Skeletal muscle tissue (tissue), 4 donors: Measurements from ENCODE around the gene PLOD3. TPM values are rescaled to one million over a fixed set of nuclear protein-coding genes. Genes with fewer than 3 reads are reported as not detected.

Source experiments
- H3K27ac ChIP-seq: one replicate; pipeline ENCODE4 v1.7.0; 2013; ENCODE audit warnings: mild to moderate bottlenecking, low read depth, low read length, inconsistent platforms
- H3K27me3 ChIP-seq, 3 donors: one replicate each; pipeline ENCODE4 v1.7.0; 2013; ENCODE audit warnings: low read length in 3 of 3; ENCODE audit not compliant: control insufficient read depth in 3 of 3, insufficient read depth in 3 of 3
- H3K36me3 ChIP-seq, 3 donors: one replicate each; pipeline ENCODE4 v1.7.0; 2013; ENCODE audit warnings: low read length in 3 of 3; ENCODE audit not compliant: control insufficient read depth in 3 of 3, insufficient read depth in 3 of 3
- H3K4me1 ChIP-seq, 3 donors: one replicate each; pipeline ENCODE4 v1.7.0; 2013; ENCODE audit warnings: low read length in 3 of 3, mild to moderate bottlenecking in 3 of 3; ENCODE audit not compliant: control insufficient read depth in 3 of 3, insufficient read depth in 3 of 3
- H3K4me3 ChIP-seq, 3 donors: one replicate each; pipeline ENCODE4 v1.7.0; 2013; ENCODE audit warnings: low read length in 3 of 3
- H3K9ac ChIP-seq, 3 donors: one replicate each; pipeline ENCODE4 v1.7.0; 2013; ENCODE audit warnings: low read length in 3 of 3, mild to moderate bottlenecking in 3 of 3, moderate library complexity in 2 of 3, low read depth in 1 of 3
- H3K9me3 ChIP-seq, 3 donors: one replicate each; pipeline ENCODE4 v1.7.0; 2013; ENCODE audit warnings: low read length in 3 of 3; ENCODE audit not compliant: control insufficient read depth in 3 of 3
- total RNA-seq: library from RNA; depleted of rRNA; stranded (reverse); fragments of >200 nt; gene quantifications from one replicate; pipeline ENCODE4 v1.2.3, GENCODE V29; 2014
- donor health status: Osteomylitis.

PLOD3 gene
- total RNA-seq, 1 donor from 2014 or later: 20.9 TPM

DNA sequence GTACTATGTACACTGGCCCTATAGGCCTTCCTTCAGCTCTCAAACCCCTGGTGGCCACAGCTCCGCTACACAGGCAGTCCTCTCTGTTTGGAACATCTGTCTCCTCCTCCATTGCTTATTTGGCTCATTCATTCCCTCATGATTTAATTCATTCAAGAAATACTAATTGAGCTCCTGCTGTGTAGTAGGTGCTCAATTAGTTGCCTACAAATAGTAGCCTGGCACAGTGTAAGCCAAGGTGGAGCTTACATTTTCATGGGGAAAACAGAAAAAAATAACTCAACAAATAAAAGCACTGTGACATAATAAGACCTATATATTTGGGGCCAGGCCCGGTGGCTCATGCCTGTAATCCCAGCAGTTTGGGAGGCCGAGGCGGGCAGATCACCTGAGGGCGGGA lies 30.9 kb upstream of the PLOD3 start:
- Histone ChIP-seq H3K27me3 (no peaks in the 10 kb centered on the region), H3K9me3 (no peaks in the 10 kb centered on the region), H3K4me3 (no peak overlapping the region), H3K9ac (no peak overlapping the region), H3K27ac (no peak overlapping the region), H3K4me1 (peaks cover 25 to 41% (median 39%) of the 10 kb centered on the region in 3 donors), H3K36me3 (peaks cover 0 to 9% (median 5%) of the 10 kb centered on the region in 3 donors)

DNA sequence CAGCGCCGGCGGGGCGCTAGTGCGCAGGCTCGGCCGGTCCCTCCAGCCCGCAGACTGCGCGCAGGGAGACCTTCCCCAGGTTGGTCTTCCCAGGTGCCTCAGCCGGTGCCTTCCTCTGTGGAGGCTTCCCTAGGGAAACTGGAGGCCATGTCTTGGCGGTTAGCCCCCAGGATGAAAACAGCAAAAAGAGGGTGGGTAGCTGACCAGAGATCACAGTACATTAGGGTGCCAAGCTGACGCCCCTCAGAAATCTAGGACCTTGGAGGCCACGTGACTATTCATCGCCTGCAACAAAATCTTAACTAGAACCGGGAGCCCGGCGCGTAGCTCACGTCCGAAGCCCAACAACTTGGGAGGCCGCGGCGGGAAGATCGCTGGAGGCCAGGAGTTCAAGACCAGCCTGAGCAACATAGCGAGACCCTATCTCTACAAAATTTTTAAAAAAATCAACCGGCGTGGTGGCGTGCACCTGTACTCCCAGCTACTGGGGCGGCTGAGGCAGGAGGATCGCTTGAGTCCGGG lies 27.8 kb upstream of the PLOD3 start:
- Histone ChIP-seq H3K27ac (peak overlapping the region; percentile 96), H3K27me3 (no peaks in the 10 kb centered on the region), H3K4me1 (peaks cover 33 to 51% (median 38%) of the 10 kb centered on the region in 3 donors), H3K36me3 (peaks cover 12 to 18% (median 14%) of the 10 kb centered on the region in 3 donors), H3K4me3 (peak overlapping the region; percentile 82 to 100 (median 99)), H3K9me3 (no peaks in the 10 kb centered on the region), H3K9ac (peak overlapping the region; percentile 86 to 100 (median 99))

DNA sequence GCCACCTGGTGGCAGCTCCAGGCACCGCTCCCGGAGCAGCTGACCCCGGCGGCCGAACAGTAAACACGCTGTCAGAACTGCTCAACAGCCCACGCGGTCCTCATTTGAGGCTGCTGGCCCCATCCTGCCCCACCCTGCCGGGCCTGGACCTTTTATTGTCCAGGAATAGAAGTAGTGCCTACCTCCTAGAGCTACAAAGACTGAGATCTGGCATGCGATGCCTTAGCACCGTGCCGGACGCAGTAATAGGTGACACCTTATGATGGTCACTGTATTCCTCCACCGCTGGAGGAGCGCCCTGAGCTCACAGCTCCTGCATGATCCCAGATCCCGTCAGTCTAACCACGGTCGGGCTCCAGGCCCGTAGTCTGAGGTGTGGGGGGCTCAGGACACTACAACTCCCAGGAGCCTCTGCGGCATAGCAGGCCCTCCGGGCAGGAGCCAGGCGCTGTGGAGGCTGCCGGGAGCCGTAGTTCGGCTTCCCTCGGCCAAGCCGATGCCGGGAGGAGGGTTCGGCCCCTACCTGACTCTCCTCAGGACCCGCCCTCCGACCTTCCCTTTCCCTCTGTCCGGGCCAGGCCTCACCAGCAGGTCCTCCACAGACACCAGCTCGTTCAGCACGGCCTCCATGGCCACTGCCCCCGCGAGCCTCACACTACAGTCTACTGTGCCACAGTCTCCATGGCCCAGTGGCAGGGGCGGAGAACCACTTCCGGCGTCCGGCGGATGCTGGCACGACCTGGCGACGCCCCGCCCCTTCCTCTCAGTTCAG lies 27.2 kb upstream of the PLOD3 start, which contains the start of gene FIS1:
Gene FIS1 (minus strand): TSS at position 707 of the 772 bp plus-strand sequence. CDS start 77 bp downstream, at position 630.
- Histone ChIP-seq H3K27me3 (no peaks in the 10 kb centered on the region), H3K4me1 (peaks cover 40 to 54% (median 41%) of the 10 kb centered on the region in 3 donors), H3K27ac (peak within 1 kb of the TSS; percentile 96), H3K4me3 (peak within 1 kb of the TSS; percentile 82 to 100 (median 99)), H3K36me3 (peaks cover 18 to 24% (median 19%) of the 10 kb centered on the region in 3 donors), H3K9ac (peak within 1 kb of the TSS; percentile 86 to 100 (median 99)), H3K9me3 (no peaks in the 10 kb centered on the region)

DNA sequence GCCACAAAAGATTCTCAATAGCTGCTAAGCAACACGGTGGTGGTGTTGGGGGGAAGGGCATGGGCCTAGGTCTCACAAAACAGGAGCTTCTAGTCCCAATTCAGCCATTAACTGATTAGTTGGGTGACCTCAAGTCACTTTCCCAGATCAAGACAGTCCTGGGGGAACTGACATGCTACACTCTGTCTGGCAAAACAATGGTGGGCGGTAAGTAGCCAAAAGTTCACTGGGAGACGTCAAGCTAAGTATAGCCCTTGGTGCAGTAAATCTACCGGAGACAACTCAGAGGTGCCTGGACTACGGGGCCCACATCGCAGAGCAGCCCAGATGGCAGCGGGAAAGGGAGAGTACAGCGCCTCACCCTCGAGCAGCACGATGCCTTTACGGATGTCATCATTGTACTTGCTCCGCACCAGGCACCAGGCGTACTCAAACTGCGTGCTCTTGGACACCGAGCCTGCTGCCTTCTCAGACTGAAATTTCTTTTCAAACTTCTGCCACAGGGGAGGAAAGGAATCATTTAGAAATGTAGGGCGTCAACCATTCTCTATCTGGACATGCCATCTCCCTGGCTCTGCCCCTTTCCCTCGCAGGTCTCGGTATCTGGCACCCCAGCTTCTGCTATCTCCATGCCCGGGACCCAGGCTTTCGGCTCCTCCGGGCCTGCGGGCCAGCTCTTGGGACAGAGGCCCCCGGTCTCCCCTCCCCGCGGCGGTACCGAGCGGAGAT lies 26.4 kb upstream of the PLOD3 start:
- no peaks in the 10 kb centered on the region for H3K9me3 ChIP-seq
- H3K27me3 ChIP-seq: no peaks in the 10 kb centered on the region
- H3K27ac ChIP-seq: peak overlapping the region; percentile 96
- peak overlapping the region; percentile 86 to 100 (median 99) for H3K9ac ChIP-seq
- H3K36me3 ChIP-seq: peaks cover 22 to 26% (median 24%) of the 10 kb centered on the region in 3 donors
- peak overlapping the region; percentile 82 to 100 (median 99) for H3K4me3 ChIP-seq
- peaks cover 45 to 60% (median 47%) of the 10 kb centered on the region in 3 donors for H3K4me1 ChIP-seq

DNA sequence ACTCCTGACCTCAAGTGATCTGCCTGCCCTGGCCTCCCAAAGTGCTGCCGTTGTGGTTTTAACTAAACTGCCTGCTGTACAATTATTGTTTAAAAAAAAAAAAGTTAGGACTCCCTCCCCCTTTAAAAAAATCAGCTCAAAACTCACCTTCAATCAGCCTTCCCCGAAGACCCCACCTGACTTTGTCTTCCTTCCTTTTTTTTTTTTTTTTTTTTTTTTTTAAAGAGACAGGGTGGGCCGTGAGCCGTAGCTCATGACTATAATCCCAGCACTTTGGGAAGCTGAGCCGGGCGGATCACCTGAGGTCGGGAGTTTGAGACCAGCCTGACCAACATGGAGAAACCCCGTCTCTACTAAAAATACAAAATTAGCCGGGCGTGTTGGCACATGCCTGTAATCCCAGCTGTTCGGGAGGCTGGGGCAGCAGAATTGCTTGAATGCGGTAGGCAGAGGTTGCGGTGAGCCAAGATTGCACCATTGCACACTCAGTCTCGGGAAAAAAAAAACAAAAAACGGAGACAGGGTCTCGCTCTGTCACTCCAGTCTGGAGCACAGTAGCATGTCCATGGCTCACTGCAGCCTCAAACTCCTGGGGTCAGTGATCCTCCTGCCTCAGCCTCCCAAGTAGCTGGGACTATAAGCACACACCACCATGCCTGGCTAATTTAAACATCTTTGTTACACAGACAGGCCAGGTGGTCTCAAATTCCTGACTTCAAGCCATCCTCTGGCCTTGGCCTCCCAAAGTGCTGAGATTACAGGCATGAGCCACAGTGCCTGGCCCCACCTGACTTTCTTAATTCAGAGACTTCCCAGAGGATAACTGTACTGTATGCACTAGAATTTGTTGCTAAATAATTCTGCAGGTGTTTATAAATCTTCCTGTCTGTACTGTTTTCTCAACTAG lies 24.3 kb upstream of the PLOD3 start:
- Histone ChIP-seq H3K9me3 (no peaks in the 10 kb centered on the region), H3K36me3 (peaks cover 22 to 28% (median 24%) of the 10 kb centered on the region in 3 donors), H3K4me3 (no peak overlapping the region), H3K27ac (no peak overlapping the region), H3K27me3 (no peaks in the 10 kb centered on the region), H3K9ac (peak overlapping the region in 1 of 3 donors; percentile 41), H3K4me1 (peaks cover 59 to 74% (median 60%) of the 10 kb centered on the region in 3 donors)

DNA sequence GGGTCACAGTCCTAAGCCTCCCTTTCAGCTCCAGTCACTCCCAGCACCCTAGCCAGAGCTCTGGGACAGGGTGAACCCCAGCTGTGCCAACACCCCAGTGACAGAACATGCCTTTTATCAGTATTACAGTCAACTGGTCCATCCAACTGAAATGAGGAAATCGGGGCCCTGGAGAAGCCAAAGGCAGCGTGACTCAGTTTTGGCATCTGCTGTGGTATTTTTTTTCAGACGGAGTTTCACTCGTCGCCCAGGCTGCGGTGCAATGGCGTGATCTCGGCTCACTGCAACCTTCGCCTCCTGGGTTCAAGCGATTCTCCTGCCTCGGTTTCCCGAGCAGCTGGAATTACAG lies 23.6 kb upstream of the PLOD3 start:
- no peaks in the 10 kb centered on the region for H3K9me3 ChIP-seq
- H3K4me3 ChIP-seq: no peak overlapping the region
- H3K27ac ChIP-seq: no peak overlapping the region
- H3K9ac ChIP-seq: peak overlapping the region in 1 of 3 donors; percentile 50
- H3K36me3 ChIP-seq: peaks cover 24 to 28% (median 27%) of the 10 kb centered on the region in 3 donors
- H3K4me1 ChIP-seq: peaks cover 58 to 74% (median 60%) of the 10 kb centered on the region in 3 donors
- H3K27me3 ChIP-seq: no peaks in the 10 kb centered on the region

DNA sequence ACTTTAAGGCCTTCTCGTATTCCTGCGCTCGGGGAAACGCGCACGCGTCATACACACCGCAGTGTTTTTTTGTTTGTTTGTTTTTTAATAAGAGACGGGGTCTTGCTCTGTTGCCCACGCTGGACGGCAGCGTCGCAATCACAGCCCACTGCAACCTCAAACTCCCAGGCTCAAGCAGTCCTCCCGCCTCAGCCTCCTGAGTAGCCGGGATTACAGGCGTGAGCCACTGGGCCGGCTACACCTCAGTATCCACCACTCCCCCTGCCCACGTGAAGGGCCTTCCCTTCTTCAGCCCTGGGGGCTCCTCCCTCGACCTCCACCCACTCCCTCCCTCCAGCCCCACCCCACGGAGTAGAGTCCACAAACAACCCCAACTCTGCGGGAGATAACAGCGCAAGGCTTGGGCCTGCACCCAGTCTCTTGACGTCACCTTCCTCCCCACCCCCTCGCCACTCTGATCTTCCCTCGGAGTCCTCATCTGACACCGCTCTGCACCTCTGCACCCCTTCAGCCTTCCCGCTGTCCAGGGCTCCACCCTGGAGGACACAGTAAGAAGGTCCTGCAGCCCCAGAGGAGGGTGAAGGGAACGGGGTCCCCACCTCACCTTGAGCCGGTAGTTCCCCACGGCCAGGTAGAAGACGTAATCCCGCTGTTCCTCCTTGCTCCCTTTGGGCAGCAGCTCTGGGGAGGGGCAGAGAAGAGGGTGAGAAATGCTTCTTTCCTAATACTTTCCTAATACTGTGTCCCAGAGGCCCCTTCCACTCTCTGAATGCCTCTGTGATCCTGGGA lies 23.0 kb upstream of the PLOD3 start:
- peaks cover 52 to 68% (median 56%) of the 10 kb centered on the region in 3 donors for H3K4me1 ChIP-seq
- H3K9me3 ChIP-seq: no peaks in the 10 kb centered on the region
- peak overlapping the region in 1 of 3 donors; percentile 50 for H3K9ac ChIP-seq
- H3K36me3 ChIP-seq: peaks cover 24 to 28% (median 25%) of the 10 kb centered on the region in 3 donors
- H3K27me3 ChIP-seq: no peaks in the 10 kb centered on the region
- H3K27ac ChIP-seq: no peak overlapping the region
- H3K4me3 ChIP-seq: no peak overlapping the region

DNA sequence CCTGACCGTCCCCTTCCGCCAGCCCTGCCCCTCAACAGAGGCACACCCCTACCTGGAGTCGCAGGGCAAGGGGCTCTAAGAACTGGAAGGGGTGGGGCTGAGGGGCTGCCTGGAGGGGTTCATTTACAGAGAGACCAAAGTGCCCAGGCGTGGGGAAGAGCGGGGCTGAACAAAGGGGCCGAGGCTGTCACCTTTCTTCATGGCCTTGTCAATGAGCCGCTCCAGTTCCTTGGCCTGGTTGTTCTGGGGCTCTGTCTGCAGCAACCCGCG lies 22.5 kb upstream of the PLOD3 start:
- H3K4me1 ChIP-seq: peaks cover 48 to 64% (median 54%) of the 10 kb centered on the region in 3 donors
- H3K9me3 ChIP-seq: no peaks in the 10 kb centered on the region
- no peak overlapping the region for H3K9ac ChIP-seq
- no peak overlapping the region for H3K4me3 ChIP-seq
- no peaks in the 10 kb centered on the region for H3K27me3 ChIP-seq
- H3K36me3 ChIP-seq: peaks cover 24 to 28% (median 25%) of the 10 kb centered on the region in 3 donors
- peak overlapping the region; percentile 59 for H3K27ac ChIP-seq
